NB4 (cell line): ENCODE measurements around the gene SMS.

Source experiments
- DNase-seq: peaks from one replicate; pipeline ENCODE4 v3.0.0; 2010; ENCODE audit warnings: low read depth
- H3K4me3 ChIP-seq: one replicate; pipeline ENCODE4 v1.5.1; 2011; ENCODE audit warnings: mild to moderate bottlenecking, low read depth, low read length, moderate library complexity
- CTCF ChIP-seq: IDR thresholded peaks from one replicate; pipeline ENCODE4 v1.5.1; 2012; ENCODE audit warnings: low read depth, low read length
- MAX ChIP-seq: IDR thresholded peaks from 2 replicates; pipeline ENCODE4 v1.6.1; 2011; ENCODE audit warnings: low read depth, low read length
- MYC ChIP-seq: IDR thresholded peaks from 2 replicates; pipeline ENCODE4 v1.6.1; 2011; ENCODE audit warnings: low read depth, low read length
- POLR2A ChIP-seq: IDR thresholded peaks from 2 replicates; pipeline ENCODE4 v1.6.1; 2011; ENCODE audit warnings: mild to moderate bottlenecking; ENCODE audit not compliant: insufficient read length; ENCODE audit errors: extremely low read depth

Gene SMS

GRCh38 chrX:21955403-21956189, 15.1 kb downstream of the SMS start:
- TF ChIP-seq MYC (no peak), CTCF (no peak), POLR2A (no peak), MAX (no peak)
- H3K4me3 ChIP-seq, result no peak overlapping the region
- peak; percentile 65 for DNase-seq

DNA sequence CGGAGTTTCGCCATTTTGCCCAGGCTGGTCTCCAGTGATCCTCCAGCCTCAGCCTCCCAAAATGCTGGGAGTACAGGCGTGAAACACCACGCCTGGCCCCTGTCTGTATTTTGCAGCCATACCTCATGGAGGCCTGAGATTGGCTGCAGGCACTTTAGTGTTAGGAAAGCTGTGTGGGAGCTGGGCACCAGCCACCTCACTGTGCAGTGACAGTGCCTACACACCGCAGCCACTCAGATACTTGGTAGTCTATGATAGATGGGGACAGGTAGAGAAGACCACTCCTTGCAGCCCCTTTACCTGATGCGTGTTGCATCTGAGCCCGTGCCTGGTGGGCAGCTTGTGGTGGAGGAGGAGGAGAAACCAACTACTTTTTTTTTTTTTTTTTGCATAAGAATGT, 16.3 kb downstream of the SMS start:
- TF ChIP-seq POLR2A (no peak), MYC (no peak), MAX (no peak), CTCF (no peak)

DNA sequence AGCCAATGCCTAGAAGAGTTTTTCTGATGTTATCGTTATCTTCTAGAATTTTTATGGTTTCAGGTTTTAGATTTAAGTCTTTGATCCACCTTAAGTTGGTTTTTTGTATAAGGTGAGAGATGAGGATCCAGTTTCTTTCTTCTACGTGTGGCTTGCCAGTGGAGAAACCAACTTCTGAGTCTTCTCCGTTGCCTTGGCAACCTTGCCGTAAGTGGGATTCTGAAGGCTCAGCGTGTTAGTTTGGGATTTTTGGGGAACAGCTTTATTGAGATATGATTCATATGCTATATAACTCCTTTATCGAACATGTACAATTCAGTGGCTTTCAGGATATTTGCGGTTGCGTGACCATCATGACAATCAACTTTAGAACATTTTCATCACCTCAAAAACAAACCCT, 17.7 kb downstream of the SMS start:
- no peak for DNase-seq
- H3K4me3 ChIP-seq, result no peak overlapping the region
- TF ChIP-seq MYC (no peak), CTCF (no peak), MAX (no peak)

More for the DNA sequence above, 16.3 kb downstream of the SMS start:
- DNase-seq, result no peak
- no peak overlapping the region for H3K4me3 ChIP-seq

- no peak overlapping the region for H3K4me3 ChIP-seq
- DNase-seq, result peak; percentile 77
- TF ChIP-seq MYC (no peak), CTCF (no peak), POLR2A (no peak), MAX (no peak)
Observed at GRCh38 chrX:21958916-21959315, 18.4 kb downstream of the SMS start.

GRCh38 chrX:21959362-21960051, 19.0 kb downstream of the SMS start:
- DNase-seq, result peak; percentile 50
- no peak for TF ChIP-seq MYC
- H3K4me3 ChIP-seq, result no peak overlapping the region
